ENCODE measurements around the gene CCZ1. TPM values are rescaled to one million over a fixed set of nuclear protein-coding genes. Genes with fewer than 3 reads are reported as not detected.
"Not testable (repeated sequence)": the region's sequence is repeated elsewhere in the genome, so short reads cannot be mapped to it uniquely, and the experiment has no call there.

Gene CCZ1
- total RNA-seq, 1 donor from 2014 or later: 39.9 TPM

GRCh38 chr7:5908835-5909234, 10.3 kb downstream of the CCZ1 start:
- not testable (repeated sequence) for DNase-seq (ENCODE audit: low read depth in 2 of 2)

DNA sequence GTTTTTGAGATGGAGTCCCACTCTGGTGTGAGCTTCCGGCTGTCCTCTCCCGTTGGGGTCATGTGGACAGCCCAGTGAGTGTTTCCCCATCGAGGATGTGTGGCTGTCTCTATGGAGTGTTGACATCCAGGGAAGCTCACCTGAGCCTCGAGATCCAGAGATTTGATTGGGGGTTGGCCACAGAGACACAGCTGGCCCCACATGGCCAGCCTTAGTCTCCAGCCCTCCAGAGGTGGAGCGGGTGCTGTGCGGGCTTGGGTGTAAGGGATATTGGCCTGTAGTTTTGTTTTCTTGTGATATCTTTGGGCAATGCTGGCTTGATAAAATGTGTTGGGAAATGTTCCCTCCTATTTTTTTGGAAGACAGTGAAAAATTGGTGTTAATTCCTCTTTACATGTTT, 18.0 kb downstream of the CCZ1 start:
- not testable (repeated sequence) for DNase-seq (ENCODE audit: low read depth in 2 of 2)

- not testable (repeated sequence) for DNase-seq (ENCODE audit: low read depth in 2 of 2)
These were observed 25.6 kb downstream of the CCZ1 start for GRCh38 chr7:5924180-5924579.

DNA sequence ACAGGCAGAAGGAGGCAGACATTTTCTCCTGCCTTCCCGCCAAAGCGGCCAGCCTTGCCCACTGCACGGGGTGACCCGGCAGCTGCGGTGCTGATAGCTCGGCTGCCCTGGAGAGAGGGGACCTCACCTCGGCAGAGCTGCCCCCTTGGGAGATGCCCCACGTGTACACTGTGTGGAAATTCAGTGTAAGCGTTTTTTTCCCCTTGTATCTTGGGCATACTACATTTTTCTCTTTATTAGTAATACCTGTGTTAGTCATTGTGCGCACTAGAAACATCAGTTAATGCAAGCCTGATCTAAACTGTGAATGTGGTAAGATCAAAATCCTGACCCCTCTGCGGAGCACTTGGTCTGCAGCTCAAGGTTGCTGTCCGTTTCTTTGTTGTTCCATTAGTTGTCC, 26.1 kb downstream of the CCZ1 start:
- DNase-seq (ENCODE audit: low read depth in 2 of 2): not testable (repeated sequence)

- not testable (repeated sequence) for DNase-seq (ENCODE audit: low read depth in 2 of 2)
These were observed 27.8 kb downstream of the CCZ1 start for GRCh38 chr7:5926263-5926870.

GRCh38 chr7:5930290-5930689, 31.8 kb downstream of the CCZ1 start:
- DNase-seq (ENCODE audit: low read depth in 2 of 2): not testable (repeated sequence)

DNA sequence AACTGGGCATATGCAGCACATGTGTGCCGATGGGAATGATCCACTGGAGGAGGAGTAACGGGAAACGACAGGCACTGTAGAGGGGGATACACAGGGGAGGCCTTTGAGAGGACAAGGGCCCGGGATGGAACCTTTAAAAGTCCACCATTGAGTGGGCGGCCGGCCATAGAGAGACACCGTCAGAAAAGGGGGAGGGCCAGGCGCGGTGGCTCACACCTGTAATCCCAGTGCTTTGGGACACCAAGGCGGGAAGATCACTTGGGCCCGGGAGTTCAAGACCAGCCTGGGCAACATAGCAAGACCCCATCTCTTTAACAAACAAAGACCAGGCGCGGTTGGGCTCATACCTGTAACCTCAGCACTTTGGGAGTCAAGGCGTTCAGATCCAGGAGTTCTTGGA, 32.7 kb downstream of the CCZ1 start:
- peak in 1 of 2 donors; percentile 1 for DNase-seq (ENCODE audit: low read depth in 2 of 2)

- DNase-seq (ENCODE audit: low read depth in 2 of 2): peak; percentile 55 to 89
These were observed 33.5 kb downstream of the CCZ1 start for GRCh38 chr7:5931905-5932644.

DNA sequence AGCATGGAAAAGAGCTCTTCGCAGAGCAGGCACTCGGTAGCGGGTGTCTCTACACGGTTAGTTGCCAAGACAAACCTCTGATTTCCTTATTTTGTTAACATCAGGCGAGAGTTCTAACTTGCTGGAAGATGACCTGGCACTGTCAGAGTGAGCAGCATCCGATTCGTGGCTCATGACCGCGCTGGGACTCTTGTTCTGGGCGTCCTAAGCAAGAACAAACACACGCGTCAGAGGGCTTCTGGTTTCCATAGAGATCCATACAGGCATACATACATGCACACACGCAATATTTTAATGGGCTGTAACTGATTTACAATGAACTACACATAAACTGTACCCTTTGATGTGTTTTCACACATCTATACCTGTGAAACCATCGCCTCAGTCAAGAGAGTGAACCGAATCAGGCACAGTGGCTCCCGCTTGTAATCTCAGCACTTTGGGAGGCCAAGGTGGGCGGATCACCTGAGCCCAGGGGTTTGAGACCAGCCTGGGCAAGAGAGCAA, 36.5 kb downstream of the CCZ1 start:
- DNase-seq (ENCODE audit: low read depth in 2 of 2): not testable (repeated sequence)

DNA sequence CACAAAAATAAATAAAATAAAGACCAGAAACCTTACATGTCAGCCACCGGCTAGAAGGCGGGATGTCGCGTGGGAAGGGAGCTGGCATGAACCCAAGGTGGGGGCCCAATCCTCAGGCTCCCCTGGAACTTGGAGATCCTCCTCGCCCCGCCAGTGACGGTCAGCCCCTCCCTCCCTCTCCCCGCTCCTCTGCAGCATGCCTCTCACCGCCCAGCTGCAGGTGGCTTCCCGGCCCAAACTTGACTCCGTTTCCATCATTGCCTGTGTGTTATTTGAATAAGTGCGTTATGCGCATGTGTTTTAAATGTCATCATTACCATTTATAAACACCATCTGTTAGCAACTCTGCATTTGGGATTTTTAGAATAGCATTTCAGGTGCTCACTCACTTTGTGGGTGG, 64.7 kb downstream of the CCZ1 start:
- DNase-seq (ENCODE audit: low read depth in 2 of 2): not testable (repeated sequence)

- DNase-seq (ENCODE audit: low read depth in 2 of 2): not testable (repeated sequence)
These were observed 65.3 kb downstream of the CCZ1 start for GRCh38 chr7:5963810-5964209.

DNA sequence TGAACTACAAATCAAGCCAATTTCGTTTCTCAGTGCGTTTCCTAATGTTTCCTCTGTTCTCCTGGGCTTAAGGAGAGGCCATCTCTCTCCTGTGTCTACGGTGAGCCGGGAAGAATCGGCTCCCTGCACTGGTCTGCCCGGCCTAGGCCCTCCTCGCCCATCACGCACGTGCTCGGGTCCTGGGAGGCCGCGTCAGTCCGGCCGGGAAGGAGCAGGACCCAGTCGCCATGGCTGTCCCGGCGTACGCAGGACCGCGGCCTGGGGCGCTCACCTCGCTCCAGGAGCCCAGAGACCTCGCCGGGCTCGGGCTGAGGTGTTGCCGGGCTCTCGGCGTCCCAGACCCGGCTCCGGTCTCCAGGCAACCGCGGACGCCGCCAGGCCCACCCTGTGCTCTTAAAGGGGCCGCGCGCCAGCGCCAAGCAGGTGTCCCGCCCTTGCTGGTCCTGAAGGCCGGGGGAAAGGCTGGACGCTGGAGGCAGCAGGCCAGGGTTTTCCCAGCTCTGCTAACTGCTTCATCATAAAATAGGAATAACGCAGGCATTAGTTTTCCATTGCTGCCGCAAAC, 71.9 kb downstream of the CCZ1 start, which contains the start of gene RSPH10B:
Gene RSPH10B, minus strand, starts transcription at position 343 of the 565 bp plus-strand sequence. CDS start 3,573 bp downstream, outside the sequence.
- DNase-seq (ENCODE audit: low read depth in 2 of 2): peak in 1 of 2 donors; percentile 4

DNA sequence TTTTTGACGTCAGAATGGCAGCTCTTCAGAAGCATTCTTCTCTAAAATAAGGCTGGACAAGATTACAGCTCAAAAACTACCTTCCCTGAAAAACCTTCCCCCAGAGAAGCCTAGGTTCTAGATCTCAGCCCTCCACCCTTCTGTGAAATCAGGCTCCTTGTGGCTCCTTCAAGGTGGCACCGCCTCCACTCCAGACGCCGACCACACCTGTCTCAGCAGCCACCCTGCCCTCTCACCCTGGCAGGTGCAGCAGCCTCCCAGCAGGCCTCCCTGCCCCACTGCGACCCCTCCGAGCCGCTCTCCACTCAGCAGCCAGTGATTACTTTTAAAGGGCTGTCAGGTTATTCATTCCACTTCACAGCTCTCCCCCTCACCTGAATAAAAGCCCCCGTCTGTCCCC, 75.0 kb downstream of the CCZ1 start:
- not testable (repeated sequence) for DNase-seq (ENCODE audit: low read depth in 2 of 2)

Other genes with a start within 250 kb of the CCZ1 start
- gene RNF216, start 117.1 kb upstream of the CCZ1 start, total RNA-seq: 16.1 and 23.0 TPM in 2 replicates
- gene OCM, start 17.9 kb upstream of the CCZ1 start, total RNA-seq: not detected in 2 replicates
- gene RSPH10B, start 72.0 kb downstream of the CCZ1 start, total RNA-seq: 0.20 and 0.22 TPM in 2 replicates
- gene PMS2, start 110.3 kb downstream of the CCZ1 start, total RNA-seq: 10.9 and 11.8 TPM in 2 replicates
- 34.9 and 38.7 TPM in 2 replicates for gene AIMP2, start 110.5 kb downstream of the CCZ1 start, total RNA-seq
- gene ANKRD61, start 132.6 kb downstream of the CCZ1 start, total RNA-seq: 0.22 TPM in 1 of 2 replicates, not detected in the other
- gene EIF2AK1, start 160.4 kb downstream of the CCZ1 start, total RNA-seq: 51.4 and 58.1 TPM in 2 replicates
- 2.2 and 3.2 TPM in 2 replicates for gene USP42, start 206.2 kb downstream of the CCZ1 start, total RNA-seq

All from lung microvascular endothelial cell (primary cell).